Keratinocyte (primary cell): Measurements from ENCODE around the gene PGAM5.

Experiments used
- CTCF ChIP-seq, 3 experiments: IDR thresholded peaks in 1 of 3; conservative IDR thresholded peaks in 1 of 3; optimal IDR thresholded peaks in 1 of 3; 2 replicates in 2 of 3; 3 replicates in 1 of 3; pipeline versions ENCODE3 to v1.5.1; 2011; ENCODE audit warnings: low read length in 3 of 3, mild to moderate bottlenecking in 3 of 3, moderate library complexity in 2 of 3, control low read depth in 1 of 3, inconsistent platforms in 1 of 3; ENCODE audit not compliant: insufficient read depth in 2 of 3; ENCODE audit errors: extremely low read depth in 1 of 3
- EZH2 ChIP-seq: IDR thresholded peaks from one replicate; pipeline ENCODE4 v1.6.1; 2012; ENCODE audit warnings: inconsistent platforms, mild to moderate bottlenecking, low read length, moderate library complexity

GRCh38 chr12:132718644-132719043, 8.0 kb downstream of the PGAM5 start:
- TF ChIP-seq CTCF (optimal IDR thresholded peaks at IDR 0.05 in 1 of 3, IDR thresholded peaks at IDR 0.05 in 1 of 3, conservative IDR thresholded peaks at IDR 0.05 in 1 of 3; ENCODE audit: extremely low read depth in 1 of 3, insufficient read depth in 2 of 3, low read length in 3 of 3), result no peak
- no peak for TF ChIP-seq EZH2
